HG02885 (cell line): ENCODE measurements around the gene ENDOV.
"Not testable (repeated sequence)": the region's sequence is repeated elsewhere in the genome, so short reads cannot be mapped to it uniquely, and the experiment has no call there.

ENCODE experiments used
- ATAC-seq: cut with Tn5 transposase; IDR thresholded peaks from one replicate; pipeline ENCODE4 v1.9.1; 2021; ENCODE audit warnings: mild to moderate bottlenecking; ENCODE audit not compliant: unreplicated experiment, poor library complexity

Gene ENDOV

GRCh38 chr17:80387071-80387470, 27.9 kb upstream of the ENDOV start:
- no peak for ATAC-seq

DNA sequence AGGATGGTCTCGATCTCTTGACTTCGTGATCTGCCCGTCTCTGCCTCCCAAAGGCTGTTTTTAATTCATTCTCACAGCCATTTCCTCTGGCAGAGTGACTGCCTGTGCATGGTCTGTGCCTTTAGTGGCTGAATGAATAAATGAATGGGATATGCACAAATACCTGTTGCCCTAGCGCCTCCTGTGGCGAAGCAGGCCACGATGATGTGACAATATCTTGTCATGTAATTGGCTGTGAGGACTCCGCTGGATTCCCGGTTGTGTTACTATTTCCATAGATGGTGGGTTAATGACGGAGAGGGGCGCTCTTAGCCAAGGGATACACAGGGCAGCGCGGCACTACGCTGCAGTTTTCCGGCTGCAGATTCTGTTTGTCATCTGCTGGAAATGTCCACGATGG, 26.8 kb upstream of the ENDOV start:
- no peak for ATAC-seq

- no peak for ATAC-seq
These were observed 26.4 kb upstream of the ENDOV start for GRCh38 chr17:80388601-80389000.

GRCh38 chr17:80389011-80389995, 25.7 kb upstream of the ENDOV start:
- ATAC-seq, result no peak

GRCh38 chr17:80393241-80393890, 21.6 kb upstream of the ENDOV start:
- no peak for ATAC-seq

- no peak for ATAC-seq
These were observed 21.0 kb upstream of the ENDOV start for GRCh38 chr17:80393961-80394360.

GRCh38 chr17:80394629-80395216, 20.2 kb upstream of the ENDOV start:
- ATAC-seq, result no peak

DNA sequence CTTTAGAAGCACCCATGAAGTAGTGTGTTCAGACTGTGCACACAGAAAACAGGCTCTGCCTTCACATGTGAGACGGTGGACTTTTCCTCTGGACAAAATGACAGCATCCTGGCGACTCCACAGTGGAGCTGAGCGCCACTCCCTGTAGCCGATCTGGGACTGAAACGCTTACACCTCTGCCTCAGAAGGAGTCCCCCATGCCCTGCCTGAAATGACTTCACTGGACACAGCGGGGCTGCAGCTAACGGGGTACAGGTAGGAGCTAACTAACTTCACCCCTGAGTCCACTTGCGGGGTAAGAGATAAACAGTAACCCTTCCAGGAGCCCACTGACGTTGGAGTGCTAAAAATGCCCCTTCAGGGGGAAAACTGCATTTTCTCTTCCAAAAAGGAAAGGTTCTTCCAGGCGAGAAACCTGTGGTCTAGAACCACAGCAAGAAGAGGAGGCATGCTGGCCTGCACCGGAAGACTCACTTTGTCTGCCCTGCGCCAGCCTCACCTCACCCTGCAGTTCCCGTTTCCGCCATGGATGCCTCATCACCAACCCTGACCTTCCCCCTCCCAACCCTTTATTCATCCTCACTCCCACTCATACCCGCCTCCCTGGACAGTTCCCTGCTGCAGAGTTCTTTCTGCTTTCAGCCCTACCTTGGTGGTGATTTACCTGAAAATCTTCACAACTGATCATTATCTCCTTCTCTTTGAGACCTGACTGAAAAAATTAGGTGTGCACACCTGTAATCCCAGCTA, 19.4 kb upstream of the ENDOV start:
- no peak for ATAC-seq

GRCh38 chr17:80396157-80397033, 18.6 kb upstream of the ENDOV start:
- ATAC-seq, result no peak

DNA sequence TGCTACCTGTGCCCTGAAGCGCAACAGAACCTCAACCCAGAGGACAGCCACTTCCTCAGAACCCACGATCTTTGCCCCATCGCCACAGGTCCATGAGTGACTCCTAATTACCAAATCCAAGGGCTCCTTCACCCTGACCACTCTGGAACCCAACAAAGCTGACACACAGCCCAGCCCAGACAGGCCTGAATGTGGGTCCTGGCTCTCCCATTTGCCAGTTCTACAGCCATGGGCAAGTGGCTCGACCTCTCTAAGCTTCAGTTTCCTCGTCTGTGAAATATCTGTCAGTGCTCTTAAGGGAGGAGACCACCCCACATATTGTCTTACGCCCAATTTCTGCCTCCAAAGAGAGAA, 18.0 kb upstream of the ENDOV start:
- ATAC-seq, result no peak

- no peak for ATAC-seq
These were observed 17.3 kb upstream of the ENDOV start for GRCh38 chr17:80397686-80398085.

DNA sequence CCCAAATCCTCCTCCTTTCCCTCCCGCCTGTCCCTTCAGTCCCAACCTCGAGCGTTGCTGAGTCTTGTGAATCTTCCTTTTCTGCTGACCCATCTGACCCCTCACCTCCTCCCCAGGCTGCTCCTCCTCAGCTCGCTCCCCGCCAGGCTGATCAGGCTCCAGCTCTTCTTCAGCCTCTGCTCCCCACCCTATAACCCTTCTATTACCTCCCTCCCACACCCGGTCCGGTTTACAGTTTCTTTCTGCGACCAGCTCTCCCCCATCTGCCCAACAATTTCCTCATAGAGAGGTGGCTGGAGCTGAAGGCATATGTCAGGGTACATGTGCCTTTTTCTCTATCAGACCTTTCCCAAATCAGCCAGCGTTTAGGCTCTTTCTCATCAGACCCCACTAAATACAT, 13.9 kb upstream of the ENDOV start:
- ATAC-seq, result not testable (repeated sequence)

GRCh38 chr17:80402102-80402501, 12.9 kb upstream of the ENDOV start:
- not testable (repeated sequence) for ATAC-seq

DNA sequence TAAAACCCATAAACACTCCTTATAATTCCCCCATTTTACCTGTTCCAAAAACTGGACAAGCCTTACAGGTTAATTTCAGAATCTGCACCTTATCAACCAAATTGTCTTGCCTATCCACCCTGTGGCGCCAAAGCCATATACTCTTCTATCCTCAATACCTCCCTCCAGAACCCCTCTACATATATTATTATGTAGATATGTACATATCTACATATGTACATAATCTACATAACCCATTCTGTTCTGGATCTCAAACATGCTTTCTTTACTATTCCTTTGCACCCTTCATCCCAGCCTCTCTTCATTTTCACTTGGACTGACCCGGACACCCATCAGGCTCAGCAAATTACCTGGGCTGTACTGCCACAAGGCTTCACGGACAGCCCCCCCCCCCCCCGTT, 12.0 kb upstream of the ENDOV start:
- ATAC-seq, result no peak

GRCh38 chr17:80406146-80406545, 8.8 kb upstream of the ENDOV start:
- ATAC-seq, result no peak

- not testable (repeated sequence) for ATAC-seq
These were observed 7.0 kb upstream of the ENDOV start for GRCh38 chr17:80407917-80408316.

GRCh38 chr17:80408872-80409271, 6.1 kb upstream of the ENDOV start:
- ATAC-seq, result no peak

GRCh38 chr17:80409626-80410025, 5.3 kb upstream of the ENDOV start:
- no peak for ATAC-seq

- not testable (repeated sequence) for ATAC-seq
These were observed 4.4 kb upstream of the ENDOV start for GRCh38 chr17:80410441-80411087.
